Measurements from ENCODE around the gene THAP5. TPM values are rescaled to one million over a fixed set of nuclear protein-coding genes. Genes with fewer than 3 reads are reported as not detected.

Gene THAP5
- total RNA-seq, 1 donor from 2014 or later, result 26.3 TPM

- no peaks in the 10 kb centered on the region for H3K27me3 ChIP-seq (ENCODE audit: control insufficient read depth, insufficient read depth, low read length)
- TF ChIP-seq CTCF (IDR thresholded peaks at IDR 0.05; ENCODE audit: insufficient read depth, low read length, poor library complexity, severe bottlenecking), result no peak
- peak within 1 kb of the TSS; percentile 59 for H3K4me3 ChIP-seq (ENCODE audit: low read depth, low read length)
- H3K36me3 ChIP-seq (ENCODE audit: control insufficient read depth, insufficient read depth, low read length), result no peaks in the 10 kb centered on the region
- peak; percentile 95 for DNase-seq (ENCODE audit: low read depth)
Measured at GRCh38 chr7:108525985-108526767, 43.3 kb downstream of the THAP5 start, which contains the start of gene PNPLA8. Gene PNPLA8 (minus strand): TSS chr7:108526135. CDS start chr7:108515491, 10,644 bp downstream.

- Histone ChIP-seq H3K27me3 (ENCODE audit: control insufficient read depth, insufficient read depth, low read length) (no peaks in the 10 kb centered on the region), H3K36me3 (ENCODE audit: control insufficient read depth, insufficient read depth, low read length) (no peaks in the 10 kb centered on the region), H3K4me3 (ENCODE audit: low read depth, low read length) (peak overlapping the region; percentile 59)
- DNase-seq (ENCODE audit: low read depth), result peak; percentile 45
- no peak for TF ChIP-seq CTCF (IDR thresholded peaks at IDR 0.05; ENCODE audit: insufficient read depth, low read length, poor library complexity, severe bottlenecking)
Measured at GRCh38 chr7:108525327-108525984, 44.0 kb downstream of the THAP5 start.

GRCh38 chr7:108522780-108523179, 46.7 kb downstream of the THAP5 start:
- no peaks in the 10 kb centered on the region for H3K27me3 ChIP-seq (ENCODE audit: control insufficient read depth, insufficient read depth, low read length)
- H3K4me3 ChIP-seq (ENCODE audit: low read depth, low read length), result no peak overlapping the region
- no peak for DNase-seq (ENCODE audit: low read depth)
- TF ChIP-seq CTCF (IDR thresholded peaks at IDR 0.05; ENCODE audit: insufficient read depth, low read length, poor library complexity, severe bottlenecking), result no peak
- H3K36me3 ChIP-seq (ENCODE audit: control insufficient read depth, insufficient read depth, low read length), result no peaks in the 10 kb centered on the region

- Histone ChIP-seq H3K36me3 (ENCODE audit: control insufficient read depth, insufficient read depth, low read length) (no peaks in the 10 kb centered on the region), H3K27me3 (ENCODE audit: control insufficient read depth, insufficient read depth, low read length) (no peaks in the 10 kb centered on the region), H3K4me3 (ENCODE audit: low read depth, low read length) (no peak overlapping the region)
- DNase-seq (ENCODE audit: low read depth), result no peak
- TF ChIP-seq CTCF (IDR thresholded peaks at IDR 0.05; ENCODE audit: insufficient read depth, low read length, poor library complexity, severe bottlenecking), result no peak
Measured at GRCh38 chr7:108517951-108518350, 51.6 kb downstream of the THAP5 start.

GRCh38 chr7:108515630-108516029, 53.9 kb downstream of the THAP5 start:
- Histone ChIP-seq H3K27me3 (ENCODE audit: control insufficient read depth, insufficient read depth, low read length) (no peaks in the 10 kb centered on the region), H3K4me3 (ENCODE audit: low read depth, low read length) (no peak overlapping the region), H3K36me3 (ENCODE audit: control insufficient read depth, insufficient read depth, low read length) (no peaks in the 10 kb centered on the region)
- DNase-seq (ENCODE audit: low read depth), result no peak
- no peak for TF ChIP-seq CTCF (IDR thresholded peaks at IDR 0.05; ENCODE audit: insufficient read depth, low read length, poor library complexity, severe bottlenecking)

Data from kidney epithelial cell (primary cell).